Measurements from ENCODE around the gene RNF215. TPM values are rescaled to one million over a fixed set of nuclear protein-coding genes. Genes with fewer than 3 reads are reported as not detected.

The RNF215 gene
- total and polyA plus RNA-seq, 2 of the 13 experiments (the other 11 are each of a cell fraction or from before 2014, with no cell fraction given) = 5.3 to 6.1 TPM

GRCh38 chr22:30413745-30414524 lies 26.7 kb upstream of the RNF215 start:
- peaks cover 10 to 43% of the 10 kb centered on the region in 2 experiments for H3K36me3 ChIP-seq (replicated peaks in 1 of 2; ENCODE audit: control insufficient read depth in 1 of 2, insufficient read depth in 2 of 2, low read length in 2 of 2)
- WGBS (ENCODE audit: low lambda C conversion rate) = 95% methylated on average over 5 of the region's 5 CpGs
- TF ChIP-seq, protein P1, sequence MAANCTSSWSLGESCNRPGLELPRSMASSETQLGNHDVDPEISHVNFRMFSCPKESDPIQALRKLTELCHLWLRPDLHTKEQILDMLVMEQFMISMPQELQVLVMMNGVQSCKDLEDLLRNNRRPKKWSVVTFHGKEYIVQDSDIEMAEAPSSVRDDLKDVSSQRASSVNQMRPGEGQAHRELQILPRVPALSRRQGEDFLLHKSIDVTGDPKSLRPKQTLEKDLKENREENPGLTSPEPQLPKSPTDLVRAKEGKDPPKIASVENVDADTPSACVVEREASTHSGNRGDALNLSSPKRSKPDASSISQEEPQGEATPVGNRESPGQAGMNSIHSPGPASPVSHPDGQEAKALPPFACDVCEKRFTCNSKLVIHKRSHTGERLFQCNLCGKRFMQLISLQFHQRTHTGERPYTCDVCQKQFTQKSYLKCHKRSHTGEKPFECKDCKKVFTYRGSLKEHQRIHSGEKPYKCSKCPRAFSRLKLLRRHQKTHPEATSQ (CRISPR knock-in tag; IDR thresholded peaks at IDR 0.05; ENCODE audit: borderline replicate concordance) = no peak
- TF ChIP-seq CBX2 (IDR thresholded peaks at IDR 0.05; ENCODE audit: low read depth, low read length) (no peak), CBX2 (CRISPR knock-in tag; IDR thresholded peaks at IDR 0.05; ENCODE audit: low read depth) (no peak), ZNF747 (CRISPR knock-in tag; IDR thresholded peaks at IDR 0.05; ENCODE audit: borderline replicate concordance) (no peak), ZBTB7A (CRISPR knock-in tag; IDR thresholded peaks at IDR 0.05) (no peak), ZNF512B (CRISPR knock-in tag; IDR thresholded peaks at IDR 0.05; ENCODE audit: borderline replicate concordance) (no peak), ZNF430 (CRISPR knock-in tag; IDR thresholded peaks at IDR 0.05) (no peak), TSC22D2 (CRISPR knock-in tag; IDR thresholded peaks at IDR 0.05; ENCODE audit: borderline replicate concordance) (no peak), ZNF597 (CRISPR knock-in tag; IDR thresholded peaks at IDR 0.05) (no peak), ZNF7 (CRISPR knock-in tag; IDR thresholded peaks at IDR 0.05) (no peak), ZNF225 (CRISPR knock-in tag; IDR thresholded peaks at IDR 0.05) (no peak), ZNF34 (CRISPR knock-in tag; IDR thresholded peaks at IDR 0.05; ENCODE audit: borderline replicate concordance) (no peak), HNRNPK (IDR thresholded peaks at IDR 0.05; ENCODE audit: low read depth, low read length, poor library complexity, severe bottlenecking) (no peak), MAFG (CRISPR knock-in tag; IDR thresholded peaks at IDR 0.05) (no peak), MYC (CRISPR knock-in tag; IDR thresholded peaks at IDR 0.05; ENCODE audit: borderline replicate concordance) (no peak), ZNF350 (CRISPR knock-in tag; IDR thresholded peaks at IDR 0.05; ENCODE audit: borderline replicate concordance, low read depth) (no peak), ARNT (IDR thresholded peaks at IDR 0.05) (no peak)
- TF ChIP-seq, protein P2, sequence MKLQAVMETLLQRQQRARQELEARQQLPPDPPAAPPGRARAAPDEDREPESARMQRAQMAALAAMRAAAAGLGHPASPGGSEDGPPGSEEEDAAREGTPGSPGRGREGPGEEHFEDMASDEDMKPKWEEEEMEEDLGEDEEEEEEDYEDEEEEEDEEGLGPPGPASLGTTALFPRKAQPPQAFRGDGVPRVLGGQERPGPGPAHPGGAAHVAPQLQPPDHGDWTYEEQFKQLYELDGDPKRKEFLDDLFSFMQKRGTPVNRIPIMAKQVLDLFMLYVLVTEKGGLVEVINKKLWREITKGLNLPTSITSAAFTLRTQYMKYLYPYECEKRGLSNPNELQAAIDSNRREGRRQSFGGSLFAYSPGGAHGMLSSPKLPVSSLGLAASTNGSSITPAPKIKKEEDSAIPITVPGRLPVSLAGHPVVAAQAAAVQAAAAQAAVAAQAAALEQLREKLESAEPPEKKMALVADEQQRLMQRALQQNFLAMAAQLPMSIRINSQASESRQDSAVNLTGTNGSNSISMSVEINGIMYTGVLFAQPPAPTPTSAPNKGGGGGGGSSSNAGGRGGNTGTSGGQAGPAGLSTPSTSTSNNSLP (IDR thresholded peaks at IDR 0.05; ENCODE audit: low read depth, low read length) = no peak

More at GRCh38 chr22:30413745-30414524, 26.7 kb upstream of the RNF215 start:
- FAIRE-seq = no peak
- CTCF ChIA-PET (ENCODE audit: low intra/inter-chr PET ratio, low total read pairs) = no interaction called here
- no peaks in the 10 kb centered on the region for H3K27me3 ChIP-seq (ENCODE audit: control insufficient read depth in 1 of 2, insufficient read depth in 2 of 2, low read length in 2 of 2)
- intact Hi-C loops (cut with micrococcal nuclease; ENCODE audit: unreplicated experiment) = no loop called here
- no peak overlapping the region for H2AFZ ChIP-seq (ENCODE audit: low read length)
- no peak for ATAC-seq
- in situ Hi-C loops (cut with HindIII; ENCODE audit: extremely low pct_ligation_motif_present, low pct_unique_long_range_greater_than_20kb) = no loop called here
- H3K9ac ChIP-seq (ENCODE audit: insufficient read depth, low read depth, low read length) = no peak overlapping the region
- H4K20me1 ChIP-seq (ENCODE audit: insufficient read depth, low read length) = no peaks in the 10 kb centered on the region
- no peak overlapping the region for H3K4me3 ChIP-seq (replicated peaks in 1 of 3; ENCODE audit: insufficient read depth in 1 of 3, low read depth in 2 of 3, low read length in 3 of 3)
- no peak overlapping the region for H3K4me2 ChIP-seq (ENCODE audit: low read depth, low read length)
- H3K4me1 ChIP-seq (ENCODE audit: insufficient read depth, low read length) = peaks cover 38% of the 10 kb centered on the region
- H3K79me2 ChIP-seq (ENCODE audit: insufficient read depth, low read length) = peaks cover 2% of the 10 kb centered on the region
- DNase-seq (ENCODE audit: low spot score) = no peak
- H3K27ac ChIP-seq (ENCODE audit: extremely low read length, insufficient read depth, low read length) = no peak overlapping the region
- no TSS peak for BruUV-seq (replicated peaks)
- POLR2A ChIA-PET = interaction anchor here (2.3 to 8.5 kb wide), 2 partner anchors 9 to 12 kb away, joined by 5 to 42 read pairs; partner anchors contain the start of gene MTFP1
- no peaks in the 10 kb centered on the region for H3K9me3 ChIP-seq (ENCODE audit: low read length)
